ENCODE data around the gene SLC24A4.

GRCh38 chr14:92380131-92380530, 57.2 kb downstream of the SLC24A4 start:
- no peak for TF ChIP-seq POLR2AphosphoS5 (IDR thresholded peaks at IDR 0.05)
- no peak for TF ChIP-seq CTCF (IDR thresholded peaks at IDR 0.05)
- no peak for TF ChIP-seq POLR2A (IDR thresholded peaks at IDR 0.05)
- no peak for TF ChIP-seq EP300 (IDR thresholded peaks at IDR 0.05)
